NOMO-1 treated with DMSO at 0.1 percent for 48 hours (cell line): Measurements from ENCODE around the gene MSRB1.

Experiments
- DNase-seq: peaks from one replicate; lab custom pipeline; 2025; ENCODE audit not compliant: unreplicated experiment; lab: John Stamatoyannopoulos, UW

Gene MSRB1

GRCh38 chr16:1979271-1980029 lies 36.5 kb upstream of the MSRB1 start:
- no peak for DNase-seq

- DNase-seq, result no peak
Observed at GRCh38 chr16:1978476-1979120, 35.6 kb upstream of the MSRB1 start.

DNA sequence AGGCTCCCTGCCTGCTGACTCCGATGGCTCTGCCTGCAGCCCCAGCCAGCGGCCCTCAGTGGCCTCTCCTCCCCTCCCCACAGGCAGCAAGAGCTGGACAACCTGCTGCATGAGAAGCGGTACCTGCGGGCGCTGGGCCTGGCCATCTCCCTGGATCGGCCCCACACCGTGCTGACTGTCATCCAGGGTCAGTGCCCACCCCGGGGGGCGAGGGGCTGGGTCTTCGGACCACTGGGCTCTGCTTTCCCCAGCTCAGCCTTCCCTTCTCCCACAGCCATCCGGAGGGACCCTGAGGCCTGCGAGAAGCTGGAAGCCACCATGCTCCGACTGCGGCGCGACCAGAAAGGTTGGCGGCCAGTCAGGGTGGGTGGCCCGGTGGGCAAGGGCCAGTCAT lies 34.9 kb upstream of the MSRB1 start:
- no peak for DNase-seq

- DNase-seq, result no peak
Observed at GRCh38 chr16:1976951-1977874, 34.2 kb upstream of the MSRB1 start.

GRCh38 chr16:1976216-1976520 lies 33.2 kb upstream of the MSRB1 start:
- no peak for DNase-seq

DNA sequence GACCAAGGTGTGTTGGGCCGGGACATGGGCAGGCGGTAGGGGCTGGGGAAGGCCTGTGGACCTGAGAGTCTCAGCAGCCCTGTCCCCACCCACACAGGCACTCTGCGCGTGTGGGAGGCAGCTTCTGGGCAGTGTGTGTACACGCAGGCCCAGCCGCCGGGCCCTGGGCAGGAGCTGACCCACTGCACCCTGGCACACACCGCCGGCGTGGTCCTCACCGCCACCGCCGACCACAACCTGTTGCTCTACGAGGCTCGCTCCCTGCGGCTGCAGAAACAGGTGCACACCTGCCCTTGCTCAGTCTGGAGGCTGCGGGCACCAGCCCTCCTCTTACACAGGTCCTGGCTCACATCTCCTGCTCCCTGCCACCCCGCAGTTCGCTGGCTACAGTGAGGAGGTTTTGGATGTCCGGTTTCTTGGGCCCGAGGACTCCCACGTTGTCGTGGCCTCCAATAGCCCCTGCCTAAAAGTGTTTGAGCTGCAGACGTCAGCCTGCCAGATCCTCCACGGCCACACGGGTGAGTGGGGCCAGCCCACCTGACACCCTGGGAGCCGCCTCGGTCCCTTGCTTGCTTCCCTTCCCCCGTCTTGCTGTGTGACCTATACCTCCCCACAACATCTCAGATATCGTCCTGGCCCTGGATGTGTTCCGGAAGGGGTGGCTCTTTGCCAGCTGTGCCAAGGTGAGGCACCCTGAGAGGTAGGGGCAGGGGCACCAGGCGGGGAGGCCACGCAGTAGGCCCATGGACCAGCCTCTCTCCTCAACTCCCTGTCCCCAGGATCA lies 32.6 kb upstream of the MSRB1 start:
- DNase-seq, result no peak

- DNase-seq, result no peak
Observed at GRCh38 chr16:1974157-1975070, 31.4 kb upstream of the MSRB1 start.

GRCh38 chr16:1973461-1974156 lies 30.6 kb upstream of the MSRB1 start:
- no peak for DNase-seq

DNA sequence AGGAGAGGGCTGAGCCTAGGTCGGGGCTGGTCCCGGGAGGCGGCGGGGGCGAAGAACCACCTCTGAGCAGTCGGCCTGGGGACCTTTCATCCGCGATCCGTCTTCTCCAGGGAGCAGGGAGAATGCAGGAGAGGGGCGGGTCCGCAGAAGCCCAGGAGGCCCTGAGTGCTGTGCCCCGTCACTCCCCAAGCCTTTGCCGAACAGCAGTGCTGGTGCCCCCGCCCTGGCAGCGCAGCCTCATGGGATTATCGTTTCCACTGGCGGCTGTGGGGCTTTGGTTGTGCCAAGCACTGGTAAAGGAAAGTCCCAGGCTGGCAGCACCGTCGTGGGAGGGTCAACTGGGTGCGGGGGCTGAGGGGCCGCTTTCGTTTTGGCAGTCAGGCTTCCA lies 29.5 kb upstream of the MSRB1 start:
- no peak for DNase-seq

- peak; percentile 88 for DNase-seq
Observed at GRCh38 chr16:1971796-1972489, 28.9 kb upstream of the MSRB1 start, which contains the start of gene TBL3. Gene TBL3, plus strand, starts transcription at chr16:1972053. Its CDS starts 112 bp downstream, at chr16:1972165.

DNA sequence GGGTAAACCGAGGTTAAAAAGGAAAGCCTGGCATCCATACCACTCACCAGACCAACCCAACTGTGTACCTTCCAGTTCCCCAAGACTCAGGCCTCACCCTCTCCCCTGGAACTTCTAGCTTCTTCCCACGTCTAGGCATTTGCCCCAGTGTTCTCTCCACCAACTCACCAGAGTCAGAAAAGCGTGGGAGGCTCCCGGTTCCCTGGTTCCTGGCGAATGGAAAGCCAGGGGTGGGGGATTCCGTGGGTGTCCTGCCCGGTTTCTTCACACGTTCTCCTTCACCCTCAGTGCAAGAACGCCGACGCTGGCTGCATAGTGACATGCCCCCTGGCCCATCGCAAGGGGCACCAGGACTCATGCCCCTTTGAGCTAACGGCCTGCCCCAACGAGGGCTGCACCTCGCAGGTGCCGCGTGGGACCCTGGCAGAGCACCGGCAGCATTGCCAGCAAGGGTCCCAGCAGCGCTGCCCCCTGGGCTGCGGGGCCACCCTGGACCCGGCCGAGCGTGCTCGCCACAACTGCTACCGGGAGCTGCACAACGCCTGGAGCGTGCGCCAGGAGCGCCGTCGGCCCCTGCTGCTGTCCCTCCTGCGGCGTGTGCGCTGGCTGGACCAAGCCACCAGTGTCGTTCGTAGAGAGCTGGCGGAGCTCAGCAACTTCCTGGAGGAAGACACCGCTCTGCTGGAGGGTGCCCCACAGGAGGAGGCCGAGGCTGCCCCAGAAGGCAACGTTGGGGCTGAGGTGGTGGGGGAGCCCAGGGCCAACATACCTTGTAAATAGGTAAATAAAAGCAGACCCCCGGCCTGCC lies 25.4 kb upstream of the MSRB1 start:
- no peak for DNase-seq

DNA sequence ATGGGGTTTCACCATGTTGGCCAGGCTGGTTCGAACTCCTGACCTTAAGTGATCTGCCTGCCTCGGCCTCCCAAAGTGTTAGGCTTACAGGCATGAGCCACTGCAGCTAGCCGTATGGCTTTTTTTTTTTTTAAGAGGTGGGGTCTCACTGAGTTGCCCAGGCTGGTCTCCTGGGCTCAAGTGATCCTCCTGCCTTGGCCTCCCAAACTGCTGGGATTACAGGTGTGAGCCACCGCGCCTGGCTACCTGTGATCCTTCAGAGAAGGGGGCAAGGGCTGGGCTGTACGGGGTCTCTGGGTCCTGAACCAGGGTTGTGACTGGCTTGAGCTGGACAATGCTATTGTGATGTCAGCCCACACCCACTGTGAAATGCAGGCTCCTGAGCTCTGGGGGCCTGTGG lies 23.5 kb upstream of the MSRB1 start, which contains the start of gene RNF151:
Gene RNF151, plus strand, starts transcription at position 397 of the 400 bp plus-strand sequence. CDS start 26 bp downstream, outside the sequence.
- DNase-seq, result no peak

GRCh38 chr16:1965396-1966001 lies 22.5 kb upstream of the MSRB1 start:
- DNase-seq, result no peak

- DNase-seq, result peak; percentile 98
Observed at GRCh38 chr16:1964506-1965395, 21.8 kb upstream of the MSRB1 start, which contains the start of gene RPS2. Gene RPS2, minus strand, starts transcription at chr16:1964826. Its CDS starts 201 bp downstream, at chr16:1964625.

DNA sequence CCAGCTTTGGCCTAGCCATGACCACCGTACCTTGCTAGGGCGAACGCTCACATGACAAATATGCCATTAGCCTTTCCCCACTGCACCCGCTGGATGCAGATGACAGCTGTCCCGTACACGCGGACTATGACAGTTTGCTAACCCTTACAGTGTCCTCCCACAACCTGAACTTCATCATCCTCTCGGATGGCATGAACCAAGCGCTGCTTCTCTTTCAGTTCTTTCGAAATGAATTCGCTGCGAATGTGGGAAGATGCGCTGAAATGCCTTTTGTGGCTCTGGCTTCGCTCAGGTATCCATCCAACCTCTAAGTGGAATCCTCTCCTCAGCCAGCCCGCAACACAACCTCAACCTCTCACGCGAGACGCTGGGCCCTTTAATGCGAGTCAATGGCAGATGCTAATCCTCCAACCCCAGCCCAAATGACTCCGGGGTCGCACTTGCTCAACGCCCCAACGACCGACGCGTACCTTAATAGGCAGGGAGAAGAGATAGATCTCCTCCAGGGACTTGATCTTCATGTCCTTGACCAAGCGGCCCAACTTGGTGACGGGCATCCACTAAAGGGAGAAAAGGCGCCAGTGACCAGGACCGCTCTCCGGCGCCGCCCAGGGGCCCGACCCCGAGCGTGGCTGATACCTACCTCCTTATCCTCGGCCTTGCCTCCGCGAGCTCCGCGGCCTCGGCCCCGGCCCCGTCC lies 21.0 kb upstream of the MSRB1 start:
- DNase-seq, result no peak
